Lung microvascular endothelial cell (primary cell): ENCODE measurements around the gene MPP3. TPM values are rescaled to one million over a fixed set of nuclear protein-coding genes. Genes with fewer than 3 reads are reported as not detected.

ENCODE experiments used
- DNase-seq, 2 donors: peaks; one replicate each; pipeline versions ENCODE4 v3.0.0 to v3.0.0-alpha.2; 2010; ENCODE audit warnings: low read depth in 2 of 2
- total RNA-seq: library from RNA; depleted of rRNA; stranded (reverse); fragments of >200 nt; gene quantifications from 2 replicates; pipeline ENCODE4 v1.2.1, GENCODE V29; 2014

The MPP3 gene
- total RNA-seq, 1 donor from 2014 or later = 0.60 TPM

DNA sequence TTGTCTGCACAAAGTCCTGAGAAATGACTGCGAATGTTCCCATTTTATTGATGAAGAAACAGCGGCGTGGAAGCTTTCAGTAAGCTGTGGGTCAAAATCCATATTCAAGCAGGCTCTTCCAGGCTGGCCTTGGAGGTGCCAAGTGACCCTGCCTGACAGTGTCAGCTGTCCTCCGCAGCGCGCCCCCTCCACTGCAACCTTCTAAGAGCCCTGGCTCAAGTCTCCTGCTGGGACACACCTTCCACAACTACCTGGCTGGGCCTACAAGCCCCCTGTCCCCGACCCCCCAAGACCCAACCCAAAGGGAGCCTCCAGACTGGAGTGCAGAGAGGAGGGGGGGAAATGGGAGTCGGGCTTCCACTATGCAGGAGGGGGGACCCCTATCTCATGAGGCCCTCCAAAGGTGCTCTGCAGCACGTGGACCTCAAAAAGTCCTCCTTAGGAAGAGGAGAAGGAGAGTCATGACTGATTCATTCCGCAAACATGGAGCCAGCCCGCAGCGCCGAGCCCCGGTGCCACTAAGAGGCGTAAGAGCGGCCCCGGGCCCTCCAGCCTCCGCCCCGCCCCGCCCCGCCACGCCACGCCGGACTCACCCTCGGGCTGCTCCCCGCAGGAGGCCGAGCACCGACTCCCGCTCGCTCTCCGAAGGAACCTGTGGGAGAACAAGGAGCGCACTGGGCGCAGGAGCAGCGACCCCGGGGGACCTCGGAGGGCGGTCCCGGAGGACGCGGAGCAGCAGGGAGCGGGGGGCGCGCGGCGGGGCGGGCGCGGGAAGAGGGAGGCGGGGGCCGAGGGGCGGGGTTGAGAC lies 574 bp downstream of the MPP3 start:
- peak; percentile 28 to 46 for DNase-seq

DNA sequence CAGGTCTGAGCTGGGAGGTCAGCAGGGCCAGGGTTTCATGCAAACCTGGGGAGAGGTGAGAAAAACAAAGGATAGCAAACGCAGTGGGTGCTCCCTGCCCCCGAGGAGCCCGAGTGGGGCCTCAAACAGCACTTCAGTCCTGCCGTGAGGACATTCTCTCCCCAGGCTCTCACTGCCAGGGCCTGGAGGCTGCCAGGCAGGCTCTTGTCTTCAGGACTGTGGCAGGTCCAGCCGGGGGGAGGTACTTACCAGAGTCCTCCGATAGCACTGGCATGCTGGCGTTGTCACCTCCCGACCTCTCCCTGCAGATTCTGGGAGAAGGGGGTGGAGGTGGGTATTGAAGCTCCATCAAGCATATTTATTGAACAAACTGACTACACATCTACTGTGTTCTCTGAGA lies 1.3 kb downstream of the MPP3 start:
- no peak for DNase-seq

- no peak for DNase-seq
Observed at GRCh38 chr17:43830510-43831140, 2.3 kb downstream of the MPP3 start.

- no peak for DNase-seq
Observed at GRCh38 chr17:43829738-43830137, 3.2 kb downstream of the MPP3 start.

- no peak for DNase-seq
Observed at GRCh38 chr17:43827596-43827995, 5.3 kb downstream of the MPP3 start.

- DNase-seq = no peak
Observed at GRCh38 chr17:43826206-43826605, 6.7 kb downstream of the MPP3 start.

DNA sequence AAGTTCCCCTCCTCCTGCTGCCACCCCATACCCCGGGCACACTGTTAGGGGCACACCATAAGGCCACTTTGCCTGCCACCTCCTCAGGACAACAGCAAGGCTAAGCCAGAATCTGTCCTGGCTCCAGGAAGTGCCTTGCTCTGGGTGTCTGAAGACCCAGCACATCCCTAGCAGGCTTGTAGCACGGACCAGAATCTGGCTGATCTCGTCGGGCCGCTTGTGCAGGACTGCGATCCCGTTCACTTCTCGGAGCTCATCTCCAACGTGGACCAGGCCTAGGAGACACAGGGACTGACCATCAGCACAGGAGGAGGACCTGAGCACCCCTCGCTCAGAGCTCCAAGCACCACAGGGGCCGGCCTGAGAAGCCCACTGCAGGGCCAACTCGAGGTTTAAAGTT lies 7.4 kb downstream of the MPP3 start:
- no peak for DNase-seq

- peak in 1 of 2 donors; percentile 25 for DNase-seq
Observed at GRCh38 chr17:43823350-43824084, 9.4 kb downstream of the MPP3 start.

DNA sequence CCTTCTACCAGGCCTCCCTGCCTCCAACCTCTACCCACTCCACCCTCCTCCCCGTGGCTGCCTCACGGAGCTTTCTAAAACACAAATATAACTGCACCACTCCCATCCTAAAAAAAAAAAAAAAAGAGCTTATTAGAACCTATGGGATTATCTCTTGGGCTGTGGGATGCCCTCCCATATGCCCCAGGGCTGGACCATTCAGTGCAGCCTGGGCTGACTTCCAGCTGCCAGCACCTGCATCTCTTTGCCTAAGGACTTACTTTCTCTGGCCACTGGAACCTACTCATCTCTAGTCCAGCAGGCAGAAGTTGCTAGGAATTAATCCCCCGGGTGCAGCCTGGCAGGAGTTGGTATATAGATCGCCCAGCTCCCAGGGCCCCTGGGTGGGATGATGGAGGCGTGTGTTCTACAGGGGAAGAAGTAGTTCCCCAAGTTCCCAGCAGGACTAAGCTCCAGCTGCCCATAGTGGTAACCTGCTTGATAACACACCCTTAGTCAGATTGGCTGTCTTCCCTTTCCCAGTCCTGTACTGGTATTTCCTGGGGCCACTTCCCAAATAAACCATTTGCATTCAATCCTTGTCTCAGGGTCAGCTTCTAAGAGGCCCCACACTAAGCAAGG lies 10.3 kb downstream of the MPP3 start:
- DNase-seq = no peak

- no peak for DNase-seq
Observed at GRCh38 chr17:43820759-43821158, 12.2 kb downstream of the MPP3 start.

DNA sequence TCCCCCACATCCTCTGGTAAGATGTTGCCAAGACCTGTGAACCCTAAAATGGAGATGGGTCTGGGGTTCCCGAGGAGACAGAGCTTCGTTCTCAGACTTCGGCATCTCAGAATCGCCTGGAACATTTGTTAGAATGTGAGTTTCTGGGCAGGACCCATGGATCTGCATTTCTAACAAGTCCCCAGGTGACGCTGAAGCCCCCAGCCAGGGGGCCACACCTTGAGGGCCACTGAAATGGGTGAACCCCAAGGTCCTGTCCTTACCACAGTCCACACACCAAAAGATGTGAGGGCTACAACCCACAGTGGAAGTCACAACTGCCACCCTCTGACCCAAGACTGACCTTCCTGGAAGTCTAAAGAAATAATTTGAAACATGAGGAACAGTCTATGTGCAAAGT lies 14.0 kb downstream of the MPP3 start:
- no peak for DNase-seq

GRCh38 chr17:43817826-43818225 lies 15.1 kb downstream of the MPP3 start:
- no peak for DNase-seq

- no peak for DNase-seq
Observed at GRCh38 chr17:43816336-43817320, 16.3 kb downstream of the MPP3 start.

- DNase-seq = peak in 1 of 2 donors; percentile 72
Observed at GRCh38 chr17:43814714-43815113, 18.2 kb downstream of the MPP3 start.

DNA sequence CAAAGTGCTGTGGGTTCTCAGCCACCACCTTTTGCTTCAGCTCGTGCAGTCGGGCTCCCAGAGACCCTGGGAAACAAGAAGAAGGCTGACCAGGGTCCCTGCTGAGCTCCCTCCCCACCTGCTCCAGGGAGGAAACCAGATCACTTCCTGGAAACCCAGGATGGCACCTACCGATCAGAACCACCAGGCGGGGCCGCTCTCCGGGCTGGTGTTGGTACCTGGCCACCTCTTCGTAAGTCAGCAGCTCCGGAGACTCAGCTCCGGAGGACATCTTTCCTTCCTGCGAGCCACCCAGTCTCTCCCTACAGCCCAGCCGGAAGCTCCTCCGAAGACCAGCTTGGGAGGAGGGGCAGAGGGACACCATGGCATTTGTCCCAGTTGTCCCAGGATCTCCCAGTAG lies 18.9 kb downstream of the MPP3 start:
- no peak for DNase-seq

- no peak for DNase-seq
Observed at GRCh38 chr17:43813386-43813785, 19.6 kb downstream of the MPP3 start.

DNA sequence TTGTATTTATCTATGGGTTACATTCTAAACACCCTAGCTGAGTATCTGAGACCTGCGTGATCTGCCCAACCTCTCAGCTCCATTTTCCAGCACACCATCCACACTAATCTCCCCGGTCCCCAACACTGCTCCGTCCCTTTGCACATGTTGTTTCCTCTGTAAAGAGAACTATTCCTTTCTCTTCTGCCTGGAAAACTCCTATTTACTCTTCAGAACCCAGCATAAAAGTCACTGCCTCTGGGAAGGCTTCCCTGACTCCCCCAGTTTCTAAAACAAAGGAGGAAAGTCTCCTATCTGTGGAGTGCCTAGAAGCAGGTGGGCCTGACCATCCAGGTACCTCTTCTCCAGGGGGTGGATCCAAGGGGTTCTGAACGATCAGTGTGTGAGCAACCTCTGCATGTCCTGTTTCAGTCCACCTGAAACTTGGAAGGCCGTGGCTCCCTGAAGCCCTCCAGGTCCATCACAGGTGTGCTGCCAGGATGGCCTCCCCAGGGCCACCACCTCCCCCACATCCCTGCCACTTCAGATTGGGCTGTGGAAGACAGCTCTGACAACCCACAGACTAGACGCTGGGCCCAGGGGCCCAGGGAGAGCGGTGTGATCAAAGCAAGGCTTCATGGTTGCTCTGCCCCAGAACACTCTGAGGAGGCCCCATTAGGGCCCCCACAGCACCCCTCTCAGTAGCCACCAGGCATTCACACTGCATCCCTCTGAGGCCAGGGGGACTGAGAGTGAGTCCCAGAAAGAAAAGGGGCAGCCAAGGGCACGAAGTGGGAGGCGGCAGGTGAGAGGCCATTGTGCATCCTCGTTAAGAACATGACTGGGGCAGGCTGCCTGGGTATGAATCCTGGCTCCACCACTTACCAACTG lies 20.3 kb downstream of the MPP3 start:
- no peak for DNase-seq

- DNase-seq = no peak
Observed at GRCh38 chr17:43810823-43811222, 22.1 kb downstream of the MPP3 start.

DNA sequence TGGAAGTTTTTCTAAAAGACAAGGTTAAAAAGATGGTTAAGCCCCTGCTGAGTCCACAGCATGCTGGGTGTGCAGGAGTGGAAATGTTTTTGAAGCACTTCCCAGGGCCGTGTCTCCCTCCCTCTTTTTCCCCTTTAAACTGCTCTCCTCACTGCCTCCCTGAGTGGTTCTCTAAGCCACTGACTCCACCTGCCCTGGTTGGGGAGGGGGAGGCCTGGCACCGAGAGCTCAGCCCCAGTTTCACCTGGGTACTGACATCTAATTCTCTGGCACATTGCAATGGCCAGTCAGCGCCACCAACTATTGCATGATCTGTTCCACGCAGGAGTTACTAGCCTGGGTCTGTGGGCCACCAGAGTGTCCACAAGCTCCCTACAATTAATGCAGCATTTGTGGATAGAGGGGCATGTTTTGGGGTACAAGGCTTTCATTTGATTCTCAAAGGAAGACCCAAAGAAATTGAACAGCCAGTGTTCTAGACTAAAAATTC lies 22.7 kb downstream of the MPP3 start:
- no peak for DNase-seq

DNA sequence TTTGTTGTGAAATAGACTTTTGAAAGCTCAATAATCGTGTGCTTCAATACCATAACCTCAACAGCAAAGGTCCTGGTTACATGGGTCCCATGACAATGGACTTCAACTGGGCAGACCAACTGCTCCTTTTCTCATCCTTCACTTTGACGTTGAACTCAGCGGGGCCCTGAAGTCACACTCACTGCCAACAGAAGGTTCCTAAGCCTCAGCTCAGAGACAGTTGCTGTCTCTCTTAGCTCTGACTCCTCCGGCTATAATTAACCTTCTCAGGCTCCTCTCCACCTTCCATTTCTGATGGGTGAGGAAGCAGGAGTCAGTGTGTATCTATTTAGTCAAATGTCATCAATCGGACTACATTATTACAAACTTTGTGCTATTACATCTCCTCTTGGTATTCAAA lies 23.8 kb downstream of the MPP3 start:
- no peak for DNase-seq
